Natural killer cell (primary cell): ENCODE data around the gene PTPN14. TPM values are rescaled to one million over a fixed set of nuclear protein-coding genes. Genes with fewer than 3 reads are reported as not detected.

ENCODE experiments used
- ATAC-seq, 3 donors: fragments of 150-1000 bp in 2 of 3; fragments of 200-7000 bp in 1 of 3; cut with Tn5 transposase; 1 replicate in 1 of 3; 2 replicates in 2 of 3; pipeline ENCODE4 v1.10.0; 2021; ENCODE audit warnings: mild to moderate bottlenecking in 2 of 3, moderate library complexity in 2 of 3
- DNase-seq, 2 donors: peaks; one replicate each; pipeline versions ENCODE4 v3.0.0 to v3.0.0-alpha.2; 2013 to 2021; ENCODE audit warnings: mixed read lengths in 1 of 2
- H3K27ac ChIP-seq: one replicate; pipeline ENCODE4 v1.5.1; 2013; ENCODE audit warnings: mild to moderate bottlenecking, low read length
- H3K27me3 ChIP-seq: one replicate; pipeline ENCODE4 v1.6.1; 2013; ENCODE audit warnings: low read length; ENCODE audit not compliant: control insufficient read depth, insufficient read depth
- H3K36me3 ChIP-seq: one replicate; pipeline ENCODE4 v1.6.1; 2013; ENCODE audit warnings: low read length; ENCODE audit not compliant: control insufficient read depth, insufficient read depth
- H3K4me1 ChIP-seq: one replicate; pipeline ENCODE4 v1.6.1; 2013; ENCODE audit warnings: low read length; ENCODE audit not compliant: control insufficient read depth, insufficient read depth
- H3K4me3 ChIP-seq: one replicate; pipeline ENCODE4 v1.5.1; 2013; ENCODE audit warnings: low read length
- H3K9me3 ChIP-seq: one replicate; pipeline ENCODE4 v1.6.1; 2013; ENCODE audit warnings: low read length; ENCODE audit not compliant: control insufficient read depth, insufficient read depth
- H3K27ac Mint-ChIP-seq, 2 donors: one replicate each; pipeline ENCODE4 v1.8.0; 2022; ENCODE audit warnings: mild to moderate bottlenecking in 2 of 2, mixed read lengths in 2 of 2, moderate library complexity in 1 of 2
- H3K27me3 Mint-ChIP-seq, 2 donors: one replicate each; pipeline ENCODE4 v1.8.0; 2022; ENCODE audit warnings: low read depth in 2 of 2, mixed read lengths in 2 of 2
- H3K36me3 Mint-ChIP-seq: one replicate; pipeline ENCODE4 v1.8.0; 2022; ENCODE audit warnings: mixed read lengths
- H3K4me1 Mint-ChIP-seq, 2 donors: one replicate each; pipeline ENCODE4 v1.8.0; 2022; ENCODE audit warnings: mixed read lengths in 2 of 2
- H3K4me3 Mint-ChIP-seq: one replicate; pipeline ENCODE4 v1.8.0; 2022; ENCODE audit warnings: mild to moderate bottlenecking, moderate library complexity, mixed read lengths
- H3K9me3 Mint-ChIP-seq, 2 donors: one replicate each; pipeline ENCODE4 v1.8.0; 2022; ENCODE audit warnings: mixed read lengths in 2 of 2
- CTCF ChIP-seq: fragments of 200-600 bp; IDR thresholded peaks from one replicate; pipeline ENCODE4 v1.8.0; 2022; ENCODE audit warnings: antibody characterized with exemption
- WGBS: methylation state at CpG from one replicate; pipeline ENCODE4 v1.1.7; 2013; ENCODE audit warnings: missing lambda C conversion rate; ENCODE audit not compliant: insufficient coverage; 5-methylcytosine and 5-hydroxymethylcytosine counted together
- intact Hi-C: fragments of 100-400 bp; cut with micrococcal nuclease; formaldehyde crosslinking; loops from one replicate; pipeline ENCODE4 v1.14.2; 2022
- total RNA-seq, 4 donors: library from RNA; stranded (reverse); fragments of 120-200 nt in 1 of 4; gene quantifications; one replicate each; pipeline versions ENCODE4 v1.2.3 to v1.2.4, GENCODE V29; 2013 to 2022

The PTPN14 gene
- total RNA-seq, 3 donors from 2014 or later (not counting 1 experiment from before 2014, with no cell fraction given): 0.02 TPM; not detected in 2

GRCh38 chr1:214342525-214342924 lies 208.9 kb downstream of the PTPN14 start:
- Mint-ChIP-seq H3K4me1 (peaks cover 0 to 4% of the 10 kb centered on the region in 2 donors), H3K27ac (no peak overlapping the region), H3K27me3 (no peaks in the 10 kb centered on the region), H3K36me3 (peaks cover 19% of the 10 kb centered on the region), H3K4me3 (no peak overlapping the region), H3K9me3 (peaks cover 2 to 4% of the 10 kb centered on the region in 2 donors)
- no peaks in the 10 kb centered on the region for H3K4me1 ChIP-seq
- no peak overlapping the region for H3K27ac ChIP-seq
- no peak overlapping the region for H3K4me3 ChIP-seq
- intact Hi-C loops: no loop called here
- H3K27me3 ChIP-seq: no peaks in the 10 kb centered on the region
- ATAC-seq: no peak
- no peaks in the 10 kb centered on the region for H3K9me3 ChIP-seq
- H3K36me3 ChIP-seq: peaks cover 9% of the 10 kb centered on the region
- TF ChIP-seq CTCF: no peak
- no peak for DNase-seq

GRCh38 chr1:214341932-214342331 lies 209.5 kb downstream of the PTPN14 start:
- no peak overlapping the region for H3K27ac ChIP-seq
- no peak overlapping the region for H3K4me3 ChIP-seq
- no peaks in the 10 kb centered on the region for H3K27me3 Mint-ChIP-seq
- no peak overlapping the region for H3K4me3 Mint-ChIP-seq
- intact Hi-C loops: no loop called here
- peaks cover 9% of the 10 kb centered on the region for H3K36me3 ChIP-seq
- peaks cover 0 to 4% of the 10 kb centered on the region in 2 donors for H3K4me1 Mint-ChIP-seq
- no peaks in the 10 kb centered on the region for H3K27me3 ChIP-seq
- no peak for TF ChIP-seq CTCF
- WGBS: 100% methylated on average over 2 of the region's 3 CpGs
- H3K36me3 Mint-ChIP-seq: peaks cover 25% of the 10 kb centered on the region
- DNase-seq (no peak), ATAC-seq (no peak)
- H3K9me3 Mint-ChIP-seq: peaks cover 2 to 4% of the 10 kb centered on the region in 2 donors
- no peaks in the 10 kb centered on the region for H3K9me3 ChIP-seq
- H3K4me1 ChIP-seq: no peaks in the 10 kb centered on the region
- H3K27ac Mint-ChIP-seq: no peak overlapping the region

GRCh38 chr1:214341459-214341858 lies 209.9 kb downstream of the PTPN14 start:
- 92% methylated on average over 3 of the region's 3 CpGs for WGBS
- ATAC-seq: no peak
- H3K4me1 Mint-ChIP-seq: peaks cover 0 to 4% of the 10 kb centered on the region in 2 donors

More at GRCh38 chr1:214341459-214341858, 209.9 kb downstream of the PTPN14 start:
- Histone ChIP-seq H3K4me3 (no peak overlapping the region), H3K36me3 (peaks cover 9% of the 10 kb centered on the region), H3K27me3 (no peaks in the 10 kb centered on the region), H3K4me1 (no peaks in the 10 kb centered on the region), H3K27ac (no peak overlapping the region), H3K9me3 (no peaks in the 10 kb centered on the region)
- Mint-ChIP-seq H3K9me3 (peaks cover 2 to 4% of the 10 kb centered on the region in 2 donors), H3K36me3 (peaks cover 28% of the 10 kb centered on the region), H3K4me3 (no peak overlapping the region), H3K27me3 (no peaks in the 10 kb centered on the region), H3K27ac (no peak overlapping the region)
- no peak for DNase-seq
- TF ChIP-seq CTCF: no peak
- intact Hi-C loops: no loop called here
